ENCODE measurements around the gene PRPF8. TPM values are rescaled to one million over a fixed set of nuclear protein-coding genes. Genes with fewer than 3 reads are reported as not detected.

The PRPF8 gene
- total RNA-seq, 4 donors from 2014 or later: 138 to 390 (median 226) TPM

DNA sequence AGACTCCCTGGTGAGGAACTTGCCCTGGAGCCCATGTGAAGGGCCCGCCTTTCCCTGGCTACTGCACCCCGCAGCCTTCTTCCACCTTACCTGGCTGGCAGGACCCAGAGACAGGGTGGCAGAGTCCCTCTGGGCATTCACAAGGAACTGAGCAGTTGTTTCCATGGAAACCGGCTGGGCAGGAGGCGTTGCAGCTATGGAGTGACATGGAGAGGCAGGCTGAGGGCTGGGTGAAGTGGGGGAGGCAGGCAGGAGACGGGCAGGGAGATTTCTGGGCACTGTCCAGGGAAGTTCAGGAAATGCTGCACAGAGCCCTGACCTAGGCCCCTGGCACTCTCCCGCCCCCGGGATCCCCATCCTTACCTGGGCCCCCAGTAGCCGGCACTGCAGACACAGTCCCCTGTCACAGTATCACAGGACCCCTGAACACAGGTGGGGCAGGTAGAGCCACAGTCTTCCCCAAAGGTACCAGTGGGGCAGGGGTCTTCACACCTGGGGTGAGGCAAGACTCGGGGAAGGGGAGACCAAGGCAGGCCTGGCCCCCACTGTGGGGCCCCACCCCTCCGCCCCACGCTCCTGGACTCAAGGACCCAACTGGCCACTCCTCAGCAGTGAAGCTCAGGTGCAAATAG is 45.0 kb downstream of the PRPF8 start:
- Histone ChIP-seq H3K4me1 (peaks cover 0 to 14% (median 11%) of the 10 kb centered on the region in 4 donors), H3K36me3 (peaks cover 0 to 16% (median 0%) of the 10 kb centered on the region in 3 donors), H3K4me3 (no peak overlapping the region), H3K27ac (no peak overlapping the region), H3K27me3 (no peaks in the 10 kb centered on the region), H3K9me3 (no peaks in the 10 kb centered on the region)
- DNase-seq: no peak
- TF ChIP-seq, protein P1, sequence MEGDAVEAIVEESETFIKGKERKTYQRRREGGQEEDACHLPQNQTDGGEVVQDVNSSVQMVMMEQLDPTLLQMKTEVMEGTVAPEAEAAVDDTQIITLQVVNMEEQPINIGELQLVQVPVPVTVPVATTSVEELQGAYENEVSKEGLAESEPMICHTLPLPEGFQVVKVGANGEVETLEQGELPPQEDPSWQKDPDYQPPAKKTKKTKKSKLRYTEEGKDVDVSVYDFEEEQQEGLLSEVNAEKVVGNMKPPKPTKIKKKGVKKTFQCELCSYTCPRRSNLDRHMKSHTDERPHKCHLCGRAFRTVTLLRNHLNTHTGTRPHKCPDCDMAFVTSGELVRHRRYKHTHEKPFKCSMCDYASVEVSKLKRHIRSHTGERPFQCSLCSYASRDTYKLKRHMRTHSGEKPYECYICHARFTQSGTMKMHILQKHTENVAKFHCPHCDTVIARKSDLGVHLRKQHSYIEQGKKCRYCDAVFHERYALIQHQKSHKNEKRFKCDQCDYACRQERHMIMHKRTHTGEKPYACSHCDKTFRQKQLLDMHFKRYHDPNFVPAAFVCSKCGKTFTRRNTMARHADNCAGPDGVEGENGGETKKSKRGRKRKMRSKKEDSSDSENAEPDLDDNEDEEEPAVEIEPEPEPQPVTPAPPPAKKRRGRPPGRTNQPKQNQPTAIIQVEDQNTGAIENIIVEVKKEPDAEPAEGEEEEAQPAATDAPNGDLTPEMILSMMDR (IDR thresholded peaks at IDR 0.05): no peak
- TF ChIP-seq POLR2A (IDR thresholded peaks at IDR 0.05): no peak

DNA sequence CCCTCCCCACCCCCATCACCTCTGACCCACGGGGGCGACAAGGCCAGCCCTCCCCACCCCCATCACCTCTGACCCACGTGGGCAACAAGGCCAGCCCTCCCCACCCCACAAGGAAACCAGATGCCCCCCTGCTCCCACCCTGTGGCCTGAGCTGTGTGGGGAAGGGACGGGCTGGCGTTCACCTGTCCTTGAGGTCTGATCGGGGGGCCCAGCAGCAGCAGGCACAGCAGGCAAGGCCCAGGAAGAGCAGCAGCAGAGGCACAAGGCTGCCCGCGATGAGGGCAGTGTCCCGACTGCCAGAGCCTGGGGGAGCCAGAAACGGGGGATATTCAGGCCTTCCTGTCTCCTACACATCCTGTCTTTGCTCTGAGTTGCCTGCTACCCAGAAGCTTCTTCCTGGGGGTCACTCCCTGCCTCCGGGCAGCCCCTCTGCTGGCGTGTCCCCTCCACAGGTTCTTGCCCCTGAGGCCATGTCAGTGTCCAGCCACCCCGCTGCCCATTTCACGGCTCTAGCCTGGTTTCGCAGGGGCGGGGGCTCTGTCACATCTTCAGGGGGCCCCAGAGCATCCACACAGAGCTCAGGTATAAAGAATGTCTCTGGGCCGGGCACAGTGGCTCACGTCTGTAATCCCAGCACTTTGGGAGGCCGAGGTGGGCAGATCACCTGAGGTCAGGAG is 45.9 kb downstream of the PRPF8 start:
- TF ChIP-seq POLR2A (IDR thresholded peaks at IDR 0.05): no peak
- TF ChIP-seq, protein P1 (IDR thresholded peaks at IDR 0.05): no peak
- no peak overlapping the region for H3K27ac ChIP-seq

DNA sequence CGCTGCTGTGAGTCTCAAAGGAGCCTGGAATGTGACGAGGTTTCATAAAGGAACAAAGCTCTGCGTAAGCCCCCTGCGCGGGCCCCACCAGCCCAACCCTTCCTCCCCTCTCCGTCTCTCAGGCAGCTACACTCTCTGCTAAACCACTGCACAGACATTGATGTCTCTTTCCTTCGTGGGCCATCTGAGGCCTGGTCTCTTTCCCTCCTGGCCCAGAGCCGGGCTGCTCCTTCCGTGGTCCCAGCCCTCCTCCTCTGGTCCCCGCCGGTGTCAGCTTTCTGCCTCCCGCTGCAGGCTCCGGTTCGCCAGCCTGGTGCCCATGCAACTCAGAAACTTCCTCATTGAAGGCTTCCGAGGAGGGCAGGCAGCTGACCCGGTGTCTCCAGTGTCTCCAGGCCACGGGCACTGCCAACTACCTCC is 46.5 kb downstream of the PRPF8 start:
- no peaks in the 10 kb centered on the region for H3K4me1 ChIP-seq
- H3K27ac ChIP-seq: no peak overlapping the region
- TF ChIP-seq POLR2A (IDR thresholded peaks at IDR 0.05): no peak
- TF ChIP-seq, protein P1 (IDR thresholded peaks at IDR 0.05): no peak
- H3K9me3 ChIP-seq: no peaks in the 10 kb centered on the region
- no peaks in the 10 kb centered on the region for H3K27me3 ChIP-seq
- H3K4me3 ChIP-seq: no peak overlapping the region
- H3K36me3 ChIP-seq: peaks cover 0 to 16% (median 0%) of the 10 kb centered on the region in 3 donors
- no peak for DNase-seq

More for the DNA sequence above, 45.9 kb downstream of the PRPF8 start:
- H3K36me3 ChIP-seq: peaks cover 0 to 16% (median 0%) of the 10 kb centered on the region in 3 donors
- no peak for DNase-seq
- peaks cover 0 to 6% (median 3%) of the 10 kb centered on the region in 4 donors for H3K4me1 ChIP-seq
- H3K4me3 ChIP-seq: no peak overlapping the region
- H3K27me3 ChIP-seq: no peaks in the 10 kb centered on the region
- H3K9me3 ChIP-seq: no peaks in the 10 kb centered on the region

DNA sequence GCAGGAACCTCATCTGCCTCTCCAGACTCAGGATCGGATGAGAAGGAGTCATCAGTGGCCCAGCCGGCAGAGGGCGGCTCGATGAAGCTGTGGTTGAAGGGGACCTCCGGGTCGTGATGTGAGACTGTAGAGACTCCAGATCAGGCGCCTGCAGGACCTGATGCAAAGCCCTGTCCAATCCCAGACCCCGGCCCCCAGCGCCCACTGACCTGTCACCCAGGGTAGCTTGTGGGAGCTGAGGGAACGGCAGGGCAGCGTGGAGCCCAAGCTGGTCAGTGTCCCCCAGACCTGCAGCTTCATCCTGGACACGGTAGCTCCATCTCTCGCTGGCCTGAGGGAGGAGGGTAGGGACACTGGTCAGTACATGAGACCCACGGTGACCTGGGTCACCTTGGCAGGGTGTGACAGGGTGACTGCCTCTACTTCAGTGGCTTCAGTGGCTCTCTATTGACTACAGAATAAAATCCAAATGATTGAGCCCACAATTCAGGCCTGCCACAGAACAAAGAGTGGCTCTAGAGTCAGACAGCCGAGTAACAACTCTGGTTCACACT is 47.9 kb downstream of the PRPF8 start:
- Histone ChIP-seq H3K27me3 (no peaks in the 10 kb centered on the region), H3K4me3 (no peak overlapping the region), H3K27ac (no peak overlapping the region), H3K9me3 (no peaks in the 10 kb centered on the region), H3K36me3 (peaks cover 0 to 16% (median 0%) of the 10 kb centered on the region in 3 donors), H3K4me1 (no peaks in the 10 kb centered on the region)
- TF ChIP-seq, protein P1 (IDR thresholded peaks at IDR 0.05): no peak
- no peak for TF ChIP-seq POLR2A (IDR thresholded peaks at IDR 0.05)
- DNase-seq: no peak

DNA sequence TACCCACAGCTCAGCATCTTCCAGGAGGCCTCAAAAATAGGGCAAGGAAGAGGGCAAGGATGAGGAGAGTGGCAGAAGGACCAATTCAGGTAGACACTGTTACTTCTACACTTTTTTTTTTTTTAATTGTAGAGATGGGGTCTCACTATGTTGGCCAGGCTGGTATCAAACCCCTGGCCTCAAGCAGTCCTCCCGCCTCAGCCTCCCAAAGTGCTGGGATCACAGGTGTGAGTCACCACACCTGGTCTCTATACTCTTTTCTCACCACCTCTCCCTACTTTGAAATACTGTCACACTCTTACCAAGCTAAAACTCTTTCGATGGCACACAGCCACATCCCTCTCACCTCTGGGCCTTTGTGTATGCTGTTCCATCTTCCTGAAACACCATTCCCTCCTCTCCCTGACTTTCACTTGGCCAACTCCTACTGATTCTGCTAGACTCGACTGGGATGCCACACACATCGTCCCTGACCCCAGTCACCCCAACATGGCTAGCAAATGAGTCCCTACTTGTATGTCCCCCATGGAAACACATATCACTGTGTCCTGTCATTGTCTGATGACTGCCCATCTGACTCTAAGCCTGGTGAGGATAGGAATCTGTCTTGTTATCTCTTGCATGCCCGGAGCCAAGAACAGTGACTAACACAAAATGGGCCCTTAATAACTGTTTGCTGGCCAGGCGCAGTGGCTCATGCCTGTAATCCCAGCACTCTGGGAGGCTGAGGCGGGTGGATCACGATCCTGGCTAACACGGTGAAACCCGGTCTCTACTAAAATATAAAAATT is 48.8 kb downstream of the PRPF8 start:
- H3K36me3 ChIP-seq: peaks cover 0 to 16% (median 0%) of the 10 kb centered on the region in 3 donors
- no peak overlapping the region for H3K4me3 ChIP-seq
- no peaks in the 10 kb centered on the region for H3K27me3 ChIP-seq
- H3K27ac ChIP-seq: no peak overlapping the region
- H3K9me3 ChIP-seq: no peaks in the 10 kb centered on the region
- no peak for DNase-seq
- TF ChIP-seq POLR2A (IDR thresholded peaks at IDR 0.05): no peak
- TF ChIP-seq, protein P1 (IDR thresholded peaks at IDR 0.05): no peak
- H3K4me1 ChIP-seq: no peaks in the 10 kb centered on the region
